Pancreas (tissue), 10 donors: ENCODE measurements around the gene CORO6. TPM values are rescaled to one million over a fixed set of nuclear protein-coding genes. Genes with fewer than 3 reads are reported as not detected.

Experiments used
- ATAC-seq, 4 donors: fragments of 200-7000 bp; cut with Tn5 transposase; one replicate each; pipeline versions ENCODE4 v1.8.0 to v1.9.1; 2020; ENCODE audit warnings: mild to moderate bottlenecking in 4 of 4, moderate library complexity in 4 of 4
- DNase-seq, 6 donors: peaks; one replicate each; pipeline ENCODE4 v3.0.0-alpha.2; 2020
- FAIRE-seq: peaks from 2 replicates; lab custom pipeline; 2012; peaks lifted over from hg19 to GRCh38; lab: Jason Lieb, UNC
- H3K27ac ChIP-seq, 4 donors: fragments of 200-600 bp; sonication (generic); 1 replicate in 3 of 4; 2 replicates in 1 of 4; pipeline versions ENCODE4 v1.5.0 to v1.8.0; 2020
- H3K27me3 ChIP-seq, 4 donors: fragments of 200-600 bp; one replicate each; pipeline ENCODE4 v1.8.0; 2021
- H3K36me3 ChIP-seq, 3 donors: fragments of 200-600 bp; sonication (generic) in 1 of 3; one replicate each; pipeline versions ENCODE4 v1.5.0 to v1.8.0; 2020 to 2021
- H3K4me1 ChIP-seq, 3 donors: fragments of 200-600 bp; one replicate each; pipeline ENCODE4 v1.8.0; 2021
- H3K4me3 ChIP-seq, 4 donors: fragments of 200-600 bp; sonication (generic) in 2 of 4; one replicate each; pipeline versions ENCODE4 v1.5.0 to v1.8.0; 2020 to 2021
- H3K9me3 ChIP-seq, 4 donors: fragments of 200-600 bp; one replicate each; pipeline ENCODE4 v1.8.0; 2021
- CTCF ChIP-seq, 4 donors: fragments of 200-600 bp; sonication (generic) in 3 of 4; IDR thresholded peaks; one replicate each; pipeline versions ENCODE4 v1.5.0 to v1.8.0; 2021; ENCODE audit warnings: antibody characterized with exemption in 4 of 4
- WGBS, 2 donors: extraction: QIAGEN DNeasy Blood & Tissue Kit; methylation state at CpG; one replicate each; pipeline ENCODE4 v1.1.7; 2013; 5-methylcytosine and 5-hydroxymethylcytosine counted together
- intact Hi-C, 3 donors: fragments of 100-400 bp; cut with DNase I; formaldehyde crosslinking; loops; one replicate each; pipeline versions ENCODE4 v1.11.1 to v1.14.2; 2022
- polyA plus RNA-seq, 2 donors: library from polyadenylated mRNA; stranded (reverse); fragments of 200-250 nt; gene quantifications; one replicate each; pipeline ENCODE4 v1.2.3, GENCODE V29; 2013
- total RNA-seq, 6 donors: library from RNA; stranded (reverse); fragmentation: NEBNext Ultra II Directional in 4 of 6; extraction: Animal tissue kit (Norgen Biotek cat#: 25700) in 4 of 6; gene quantifications; one replicate each; pipeline versions ENCODE4 v1.2.1 to v1.2.4, GENCODE V29; 2021 to 2023
- donor health status: healthy with polysubstance abuse.
- donor health status: DM: no; HTN: no; CAD: no; lungs with moderate emphysema.
- donor health status: DM: no; HTN: no; CAD: no.
- donor health status: control.
- donor health status: control.
- donor health status: Bipolar disorder and iron deficiency.
- donor health status: DM: yes; HTN: yes; CAD: no.
- donor health status: DM: no; HTN: no; CAD: no.
- donor health status: DM: no; HTN: no; CAD: no.
- donor health status: DM: yes; HTN: yes; CAD: no.

The CORO6 gene
- total and polyA plus RNA-seq, 8 donors: 0.20 to 4.4 (median 0.59) TPM

GRCh38 chr17:29664743-29665480, 42.2 kb upstream of the CORO6 start:
- FAIRE-seq: no peak
- H3K4me1 ChIP-seq: no peaks in the 10 kb centered on the region
- intact Hi-C loops: no loop called here
- DNase-seq: no peak
- H3K27me3 ChIP-seq: no peaks in the 10 kb centered on the region
- no peak for ATAC-seq
- H3K36me3 ChIP-seq: peaks cover 0 to 14% (median 0%) of the 10 kb centered on the region in 3 donors
- no peak for TF ChIP-seq CTCF (IDR thresholded peaks at IDR 0.05)
- WGBS, 2 donors: 47 to 55% methylated on average over 2 of the region's 2 CpGs
- H3K9me3 ChIP-seq: no peaks in the 10 kb centered on the region
- H3K4me3 ChIP-seq: no peak overlapping the region
- H3K27ac ChIP-seq: no peak overlapping the region

- Histone ChIP-seq H3K4me3 (no peak overlapping the region), H3K36me3 (peaks cover 0 to 14% (median 0%) of the 10 kb centered on the region in 3 donors)
- TF ChIP-seq CTCF (IDR thresholded peaks at IDR 0.05): no peak
Observed at GRCh38 chr17:29663155-29663554, 40.4 kb upstream of the CORO6 start.

GRCh38 chr17:29661213-29661612, 38.5 kb upstream of the CORO6 start:
- Histone ChIP-seq H3K9me3 (no peaks in the 10 kb centered on the region), H3K4me3 (no peak overlapping the region), H3K4me1 (no peaks in the 10 kb centered on the region), H3K36me3 (peaks cover 0 to 11% (median 0%) of the 10 kb centered on the region in 3 donors), H3K27me3 (no peaks in the 10 kb centered on the region), H3K27ac (no peak overlapping the region)
- no peak for TF ChIP-seq CTCF (IDR thresholded peaks at IDR 0.05)
- intact Hi-C loops: no loop called here
- 29 to 33% methylated on average over 2 of the region's 2 CpGs for WGBS, 2 donors
- no peak for FAIRE-seq
- no peak for ATAC-seq
- DNase-seq: no peak

More at GRCh38 chr17:29663155-29663554, 40.4 kb upstream of the CORO6 start:
- no peaks in the 10 kb centered on the region for H3K4me1 ChIP-seq
- intact Hi-C loops: no loop called here
- no peaks in the 10 kb centered on the region for H3K9me3 ChIP-seq
- ATAC-seq (no peak), FAIRE-seq (no peak), DNase-seq (no peak)
- no peaks in the 10 kb centered on the region for H3K27me3 ChIP-seq
- 40 to 45% methylated on average over 1 of the region's 1 CpG for WGBS, 2 donors
- no peak overlapping the region for H3K27ac ChIP-seq

GRCh38 chr17:29659155-29659554, 36.4 kb upstream of the CORO6 start:
- Histone ChIP-seq H3K4me3 (no peak overlapping the region), H3K27ac (no peak overlapping the region), H3K4me1 (no peaks in the 10 kb centered on the region), H3K36me3 (peaks cover 0 to 6% (median 0%) of the 10 kb centered on the region in 3 donors), H3K27me3 (no peaks in the 10 kb centered on the region), H3K9me3 (no peaks in the 10 kb centered on the region)
- no peak for DNase-seq
- intact Hi-C loops: no loop called here
- 96 to 98% methylated on average over 2 of the region's 2 CpGs for WGBS, 2 donors
- no peak for FAIRE-seq
- ATAC-seq: no peak
- no peak for TF ChIP-seq CTCF (IDR thresholded peaks at IDR 0.05)

- Histone ChIP-seq H3K4me3 (no peak overlapping the region), H3K36me3 (no peaks in the 10 kb centered on the region), H3K9me3 (no peaks in the 10 kb centered on the region), H3K27ac (no peak overlapping the region), H3K27me3 (no peaks in the 10 kb centered on the region), H3K4me1 (no peaks in the 10 kb centered on the region)
- TF ChIP-seq CTCF (IDR thresholded peaks at IDR 0.05): no peak
- intact Hi-C loops: no loop called here
- ATAC-seq: no peak
- FAIRE-seq: no peak
- 96 to 97% methylated on average over 6 of the region's 6 CpGs for WGBS, 2 donors
- no peak for DNase-seq
Observed at GRCh38 chr17:29655323-29655722, 32.6 kb upstream of the CORO6 start.
